Epithelial cell of prostate (primary cell): ENCODE data around the gene ZBTB40.
A peak's percentile ranks its signal among the peaks of the same experiment; 100 is the strongest.

Source experiments
- DNase-seq: peaks from one replicate; pipeline ENCODE4 v3.0.0-alpha.2; 2011; ENCODE audit warnings: low read depth, low spot score
- H3K27ac ChIP-seq: fragments of 450-650 bp; 2 replicates; pipeline ENCODE4 v1.5.1; 2017; ENCODE audit warnings: mild to moderate bottlenecking

The ZBTB40 gene

DNA sequence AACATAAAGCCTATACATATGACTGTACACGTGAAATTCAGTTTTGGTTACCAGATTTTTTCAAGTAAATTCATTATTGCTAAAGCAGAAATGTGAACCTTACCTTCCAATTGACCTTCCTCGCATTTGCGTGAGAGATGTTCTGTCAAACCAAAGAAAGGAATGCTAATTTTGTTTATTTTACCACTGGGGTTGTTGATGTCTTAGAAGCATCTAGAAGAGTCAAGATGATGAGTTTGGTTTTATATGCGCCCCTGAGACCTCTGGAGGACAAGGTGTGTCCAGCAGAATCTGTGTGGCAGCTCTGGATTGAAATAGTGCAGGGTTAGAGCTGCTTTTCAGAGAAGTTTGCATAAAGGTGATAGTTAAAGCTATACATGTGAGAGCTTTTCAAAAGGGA is 48.4 kb downstream of the ZBTB40 start:
- DNase-seq, result no peak
- H3K27ac ChIP-seq, result no peak overlapping the region

DNA sequence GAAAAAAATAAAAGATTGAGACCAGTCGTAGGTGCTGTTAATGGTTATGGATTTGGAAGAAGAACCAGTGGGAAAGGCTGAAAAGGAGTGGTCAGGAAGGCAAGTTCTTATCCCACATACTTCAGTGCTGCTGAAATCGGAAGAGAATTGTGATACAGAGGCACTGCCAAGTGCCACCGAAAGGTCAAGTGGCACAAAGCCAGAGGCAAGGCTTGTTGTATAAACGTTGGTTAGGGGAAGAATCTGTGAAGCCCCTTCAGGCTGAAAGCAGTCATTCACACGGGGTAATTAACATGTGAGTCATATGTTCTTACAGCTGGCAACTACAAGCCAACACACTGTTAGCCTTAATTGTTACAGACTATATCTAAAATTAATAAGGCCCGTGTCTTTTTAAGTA is 48.8 kb downstream of the ZBTB40 start:
- H3K27ac ChIP-seq, result no peak overlapping the region
- peak; percentile 10 for DNase-seq

DNA sequence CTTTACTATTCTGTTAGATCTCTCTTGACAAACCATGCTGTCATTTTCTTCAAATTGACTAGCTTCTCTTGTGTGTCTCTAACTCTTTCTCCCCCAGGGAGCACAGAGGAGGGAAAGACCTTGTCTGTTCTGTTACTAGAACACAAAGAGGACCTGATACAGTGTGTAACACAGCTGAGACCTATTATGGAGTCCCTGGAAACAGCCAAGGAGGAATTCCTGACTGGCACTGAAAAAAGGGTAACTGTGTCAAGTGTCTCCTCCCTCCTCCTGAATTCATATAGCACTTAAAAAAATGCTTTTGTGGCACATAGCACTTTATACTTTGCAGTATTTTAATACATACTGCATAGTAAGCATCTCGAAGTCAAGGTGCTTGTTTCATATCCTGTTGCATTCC is 50.6 kb downstream of the ZBTB40 start:
- no peak for DNase-seq
- H3K27ac ChIP-seq, result no peak overlapping the region

DNA sequence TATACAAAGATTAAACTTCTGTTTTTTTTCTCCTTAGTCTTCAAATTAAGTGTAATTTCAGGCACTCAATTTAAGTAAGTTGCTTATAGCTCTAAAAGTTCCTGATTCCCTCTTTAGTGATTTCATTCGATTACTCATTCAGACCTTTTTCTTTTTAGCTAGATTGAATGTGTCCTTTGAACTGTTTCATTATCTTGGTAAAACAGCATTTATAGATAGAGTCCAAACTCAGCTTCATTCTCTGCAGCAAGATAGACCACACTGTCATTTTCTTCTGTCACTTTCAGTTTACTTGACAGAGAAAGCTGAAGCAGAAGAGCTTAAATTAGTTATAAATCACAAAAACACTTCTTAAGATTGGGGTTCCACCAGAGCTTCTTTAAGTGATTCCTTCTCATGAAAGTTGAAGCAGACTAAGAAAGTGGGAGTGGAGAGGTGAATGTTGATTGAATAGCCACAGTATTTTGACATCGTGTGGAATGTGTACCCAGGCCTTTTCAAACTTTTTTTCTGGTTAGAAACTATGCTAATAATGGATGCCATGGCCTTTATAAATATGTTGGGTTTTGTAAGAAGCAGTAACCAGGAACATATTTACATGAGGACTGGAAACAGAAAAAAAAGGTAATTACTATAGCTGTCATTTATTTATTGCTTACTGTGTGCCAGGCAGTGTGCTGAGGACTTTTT is 52.2 kb downstream of the ZBTB40 start:
- no peak for DNase-seq
- H3K27ac ChIP-seq, result no peak overlapping the region

DNA sequence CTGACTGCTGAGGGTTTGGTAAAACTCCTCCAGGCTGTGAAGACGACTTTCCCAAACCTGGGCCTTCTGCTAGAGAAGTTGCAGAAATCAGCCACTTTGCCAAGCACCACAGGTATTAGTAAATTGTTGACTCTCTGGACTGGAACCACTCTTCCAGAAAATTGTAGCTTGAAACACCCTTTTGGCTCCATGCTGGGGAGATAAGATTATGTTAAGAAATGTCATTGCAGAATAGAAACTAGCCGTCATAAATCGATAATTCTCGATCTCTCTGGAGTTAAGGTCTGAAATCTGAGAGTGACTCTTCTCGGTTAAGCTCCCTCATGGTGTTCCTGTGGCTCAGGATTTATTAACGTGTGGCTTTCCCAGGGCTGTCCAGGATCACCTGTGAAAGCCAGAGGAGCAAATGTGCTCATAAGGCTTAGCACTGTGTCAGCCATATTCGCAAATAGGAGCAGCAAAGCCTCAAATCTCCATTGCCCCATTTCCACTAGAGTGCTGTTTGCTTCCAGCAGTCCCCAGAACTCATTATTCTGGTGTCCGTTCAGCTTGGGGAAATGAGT is 54.6 kb downstream of the ZBTB40 start:
- no peak for DNase-seq
- H3K27ac ChIP-seq, result no peak overlapping the region

DNA sequence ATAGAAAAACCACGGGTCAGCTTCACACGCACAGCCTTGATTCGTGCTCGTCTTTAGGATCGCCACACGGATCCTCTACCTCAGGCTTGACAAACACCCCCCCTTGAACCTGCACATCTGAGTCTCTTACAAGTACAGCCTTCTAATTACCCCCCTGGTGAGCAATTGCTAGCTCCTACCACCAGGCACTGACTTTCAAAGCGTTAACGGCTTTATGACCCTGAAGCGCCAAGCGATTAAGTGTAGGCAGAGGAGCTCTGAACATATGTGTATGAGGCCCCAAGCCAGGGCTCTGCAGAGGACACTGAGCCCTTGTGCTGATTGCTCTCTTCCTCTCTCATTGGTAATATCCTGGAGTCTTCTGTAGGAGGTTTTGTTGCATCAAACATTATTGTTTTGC is 55.9 kb downstream of the ZBTB40 start:
- no peak overlapping the region for H3K27ac ChIP-seq
- no peak for DNase-seq

DNA sequence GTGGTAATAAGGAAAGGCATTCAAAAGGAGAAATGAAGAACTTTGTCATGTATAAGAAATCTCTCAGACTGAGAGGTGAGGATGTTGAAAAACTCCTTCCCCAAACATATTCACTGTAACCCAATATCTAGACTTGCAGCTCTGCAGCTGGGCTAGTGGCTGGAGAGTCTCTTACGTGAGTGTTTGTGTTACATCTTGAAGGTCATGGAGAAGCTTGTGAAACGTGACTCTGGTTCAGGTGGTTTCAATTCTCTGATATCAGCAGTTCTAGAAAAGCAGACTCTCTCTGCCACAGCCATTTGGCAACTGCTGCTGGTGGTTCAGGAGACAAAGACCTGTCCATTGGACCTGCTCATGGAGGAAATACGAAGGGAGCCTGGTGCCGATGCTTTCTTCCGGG is 56.7 kb downstream of the ZBTB40 start:
- DNase-seq, result no peak
- H3K27ac ChIP-seq, result no peak overlapping the region

DNA sequence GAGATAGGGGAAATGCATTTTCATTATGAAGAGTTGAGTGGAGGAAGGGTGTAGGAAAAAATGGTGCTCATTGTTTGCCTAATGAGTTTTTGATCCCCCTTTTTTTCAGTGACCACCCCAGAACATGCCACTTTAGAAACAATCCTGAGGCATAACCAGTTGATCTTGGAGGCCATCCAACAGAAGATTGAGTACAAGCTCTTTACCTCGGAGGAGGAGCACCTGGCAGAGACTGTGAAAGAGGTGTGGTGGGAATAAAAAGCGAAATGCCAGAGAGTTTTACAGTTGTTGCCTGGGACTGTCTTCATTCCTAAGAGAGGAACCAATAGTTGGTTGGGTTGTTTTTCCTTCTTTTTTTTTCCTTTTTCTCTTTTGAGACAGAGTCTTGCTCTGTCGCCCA is 57.3 kb downstream of the ZBTB40 start:
- no peak overlapping the region for H3K27ac ChIP-seq
- no peak for DNase-seq

DNA sequence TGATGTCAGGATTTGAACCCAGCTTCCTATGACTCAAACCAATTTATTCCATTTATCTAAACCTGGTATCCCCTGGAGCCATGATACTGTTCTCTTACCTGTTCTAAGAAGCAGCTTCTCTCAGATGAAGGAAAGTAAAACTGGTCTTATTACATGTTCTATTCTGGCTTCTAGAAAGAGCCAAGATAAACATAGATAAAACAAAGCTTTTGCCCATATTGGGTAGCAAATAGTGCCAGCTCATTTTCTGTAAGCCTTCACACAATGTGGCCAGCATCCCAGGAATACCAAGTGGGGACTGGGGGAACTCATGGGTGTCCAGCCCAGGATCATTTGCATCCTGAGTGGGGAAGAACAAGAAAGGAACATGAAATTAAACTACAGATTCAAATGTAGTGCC is 58.2 kb downstream of the ZBTB40 start:
- peak overlapping the region; percentile 1 for H3K27ac ChIP-seq
- DNase-seq, result peak; percentile 3

DNA sequence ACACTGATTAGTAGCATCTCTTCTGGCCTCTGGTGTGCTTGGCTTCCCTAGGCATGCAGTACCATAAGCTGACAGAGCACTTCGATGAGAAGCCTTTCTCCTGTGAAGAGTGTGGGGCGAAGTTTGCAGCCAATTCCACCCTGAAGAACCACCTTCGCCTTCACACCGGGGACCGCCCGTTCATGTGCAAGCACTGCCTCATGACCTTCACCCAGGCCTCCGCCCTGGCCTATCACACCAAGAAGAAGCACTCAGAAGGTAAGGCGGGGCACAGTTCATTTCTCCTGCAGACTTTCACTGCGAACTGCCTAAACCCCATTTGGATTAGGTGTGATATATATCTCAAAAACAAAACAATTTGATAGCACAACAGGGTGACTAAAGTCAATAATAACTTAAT is 61.2 kb downstream of the ZBTB40 start:
- no peak for DNase-seq
- no peak overlapping the region for H3K27ac ChIP-seq

DNA sequence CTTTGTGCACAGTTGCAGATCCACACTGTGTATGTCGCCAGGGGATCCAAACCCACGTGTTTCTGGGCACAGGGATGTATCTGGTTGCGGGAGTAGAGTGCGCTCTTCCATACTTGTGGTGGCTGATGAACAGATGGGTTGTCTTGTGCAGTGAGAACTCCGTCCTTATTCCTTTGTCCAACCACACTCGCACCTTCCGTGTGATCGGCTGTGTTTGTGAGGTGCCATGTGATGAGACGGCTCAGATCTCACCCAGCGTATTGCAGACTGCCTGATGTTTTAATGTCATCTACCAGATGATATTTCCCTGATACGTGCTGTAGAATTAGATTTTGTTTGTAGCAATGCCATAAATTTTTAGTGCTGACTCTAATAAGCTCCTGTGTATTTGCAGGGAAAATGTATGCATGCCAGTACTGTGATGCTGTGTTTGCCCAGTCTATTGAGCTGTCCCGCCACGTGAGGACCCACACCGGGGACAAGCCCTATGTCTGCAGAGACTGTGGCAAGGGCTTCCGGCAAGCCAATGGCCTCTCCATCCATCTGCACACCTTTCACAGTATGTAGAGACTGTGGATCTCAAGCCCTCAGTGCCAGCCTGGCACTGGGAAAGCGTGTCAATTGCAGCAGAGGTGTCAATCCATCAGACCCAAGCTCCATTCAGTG is 65.4 kb downstream of the ZBTB40 start:
- no peak overlapping the region for H3K27ac ChIP-seq
- DNase-seq, result no peak

DNA sequence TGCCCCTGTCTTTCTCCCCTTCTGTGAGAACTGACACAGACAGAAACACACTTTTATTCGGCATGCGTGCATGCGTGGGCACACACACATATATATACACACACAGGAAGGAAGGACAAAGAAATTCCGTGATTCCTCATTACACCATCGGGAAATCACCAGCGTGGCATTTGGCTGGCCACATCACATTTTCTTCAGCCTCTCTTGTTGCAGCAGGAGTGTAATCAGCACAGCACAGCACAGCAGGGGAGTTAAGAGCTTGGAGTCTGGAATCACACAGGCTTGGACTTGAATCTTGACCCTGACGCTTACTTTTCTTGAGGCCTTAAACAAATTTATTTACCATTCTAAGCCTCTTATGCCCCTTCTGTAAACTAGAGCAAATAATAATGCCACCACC is 66.3 kb downstream of the ZBTB40 start:
- DNase-seq, result no peak
- H3K27ac ChIP-seq, result no peak overlapping the region

DNA sequence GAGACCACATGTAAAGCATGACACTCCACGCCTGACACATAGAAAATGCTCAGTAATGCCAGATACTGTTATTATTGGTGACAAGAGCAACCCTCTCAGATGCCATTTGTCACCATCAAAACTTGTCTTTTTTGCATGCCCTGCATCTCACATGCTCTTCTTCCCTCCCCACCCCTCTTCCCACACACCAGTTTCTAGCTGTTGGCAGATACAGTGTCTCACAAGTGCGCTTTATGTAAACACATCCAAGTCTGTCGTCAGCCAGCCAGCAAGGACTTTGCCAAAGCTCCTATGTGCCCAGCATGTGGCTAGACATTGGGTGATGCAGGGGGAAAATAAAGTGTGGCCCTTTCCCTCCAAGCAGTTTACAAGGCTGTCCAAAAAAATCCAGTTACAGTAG is 66.7 kb downstream of the ZBTB40 start:
- DNase-seq, result no peak
- no peak overlapping the region for H3K27ac ChIP-seq

DNA sequence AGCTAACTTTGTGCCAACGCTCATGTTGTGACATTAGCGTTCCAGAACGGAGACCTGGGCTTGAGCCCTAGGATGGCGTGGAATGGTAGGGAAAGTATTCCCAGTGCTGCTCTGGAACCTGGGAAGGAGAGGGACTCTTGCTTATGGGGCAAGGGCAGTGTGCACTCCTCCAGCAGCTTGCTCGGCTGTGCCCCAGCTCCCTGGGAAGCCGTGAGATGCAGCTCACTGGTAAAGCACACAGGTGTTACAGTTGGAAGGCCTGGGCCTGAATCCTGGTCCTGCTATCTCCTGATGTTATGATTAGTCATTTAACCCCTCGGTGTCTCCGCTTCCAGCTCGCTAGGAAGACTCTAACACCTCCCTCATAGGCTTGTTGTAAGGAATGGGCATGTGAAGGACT is 69.2 kb downstream of the ZBTB40 start:
- no peak overlapping the region for H3K27ac ChIP-seq
- DNase-seq, result no peak

DNA sequence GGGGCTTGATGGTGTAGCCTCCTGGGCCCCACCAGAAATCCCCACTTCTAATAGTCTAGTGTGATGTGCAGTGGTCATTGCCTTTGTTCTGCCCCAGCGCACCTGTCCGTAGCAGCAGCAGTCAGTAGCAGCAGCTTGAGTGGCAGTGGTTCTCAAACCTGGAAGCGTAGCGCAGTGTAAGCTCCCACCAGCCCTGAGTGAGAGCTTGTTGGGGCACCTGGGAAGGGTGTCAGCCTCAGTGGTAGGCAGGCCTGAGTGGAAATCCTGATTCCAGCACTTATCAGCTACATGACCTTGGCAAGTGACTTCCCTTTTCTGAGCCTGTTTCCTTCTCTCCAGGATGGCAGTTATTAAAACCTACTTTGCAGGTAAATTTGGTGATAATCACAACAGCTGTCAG is 70.0 kb downstream of the ZBTB40 start:
- H3K27ac ChIP-seq, result no peak overlapping the region
- no peak for DNase-seq

DNA sequence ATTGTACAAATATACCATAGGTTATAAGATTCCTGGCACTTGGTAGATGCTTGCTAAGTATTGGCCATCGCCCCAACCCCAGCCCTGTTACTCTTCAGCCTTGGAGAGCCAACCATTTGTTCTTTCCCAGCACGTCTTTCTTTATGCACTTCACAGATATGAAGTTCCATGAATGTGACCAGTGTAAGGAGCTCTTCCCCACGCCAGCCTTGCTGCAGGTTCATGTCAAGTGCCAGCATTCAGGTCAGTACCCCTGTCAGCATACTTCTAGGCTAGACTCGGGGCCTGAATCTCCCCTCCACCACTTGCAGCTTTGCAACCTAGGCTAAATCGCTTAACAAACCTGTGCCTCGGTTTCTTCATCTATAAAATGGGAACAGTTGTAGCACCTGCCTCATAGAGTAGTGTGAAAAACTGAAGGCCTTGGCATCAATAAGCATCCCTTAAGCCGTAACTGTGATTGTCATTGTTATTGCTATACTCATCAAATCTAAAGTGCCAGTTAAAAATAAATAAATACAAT is 70.6 kb downstream of the ZBTB40 start:
- H3K27ac ChIP-seq, result no peak overlapping the region

DNA sequence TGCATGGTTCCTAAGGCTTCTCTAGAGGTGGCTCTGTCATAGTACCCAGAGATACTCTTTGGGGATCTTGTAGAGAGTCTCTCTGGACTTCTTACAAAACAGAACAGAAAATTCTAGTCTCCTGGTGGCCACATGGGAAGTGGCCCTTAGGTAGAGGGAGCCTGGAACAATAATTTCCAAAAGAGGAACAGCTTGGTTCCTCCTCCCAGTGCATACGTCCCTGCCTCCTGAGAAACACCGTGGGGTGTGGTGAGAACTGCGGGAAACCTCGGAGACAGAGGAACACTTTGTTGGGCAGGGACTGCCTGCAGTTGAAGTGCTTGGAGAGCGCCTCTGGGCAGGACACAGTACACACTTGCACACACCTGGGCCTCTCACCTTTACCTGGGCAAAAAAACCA is 72.8 kb downstream of the ZBTB40 start:
- H3K27ac ChIP-seq, result no peak overlapping the region

More for the DNA sequence above, 70.6 kb downstream of the ZBTB40 start:
- DNase-seq, result no peak

DNA sequence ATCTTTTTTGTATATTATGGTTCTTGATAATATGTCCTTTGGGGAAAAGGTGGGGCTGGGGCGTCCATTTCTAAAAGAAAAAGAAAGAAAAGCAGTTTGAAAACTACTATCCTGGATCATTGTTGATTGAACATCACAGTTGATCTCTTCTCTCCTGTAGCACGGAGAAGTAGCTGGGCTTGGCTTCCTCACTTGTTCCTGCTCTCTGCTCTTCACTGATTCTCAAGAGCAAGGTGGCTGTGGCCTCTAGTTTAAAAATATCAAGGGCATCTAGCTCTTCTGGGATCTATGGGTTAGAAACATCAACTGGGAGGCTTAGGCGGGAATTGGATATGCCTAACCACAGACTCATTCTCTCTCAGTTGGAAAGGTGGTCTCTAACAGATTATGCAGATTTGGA is 73.6 kb downstream of the ZBTB40 start:
- DNase-seq, result no peak
- no peak overlapping the region for H3K27ac ChIP-seq

More for the DNA sequence above, 72.8 kb downstream of the ZBTB40 start:
- no peak for DNase-seq

DNA sequence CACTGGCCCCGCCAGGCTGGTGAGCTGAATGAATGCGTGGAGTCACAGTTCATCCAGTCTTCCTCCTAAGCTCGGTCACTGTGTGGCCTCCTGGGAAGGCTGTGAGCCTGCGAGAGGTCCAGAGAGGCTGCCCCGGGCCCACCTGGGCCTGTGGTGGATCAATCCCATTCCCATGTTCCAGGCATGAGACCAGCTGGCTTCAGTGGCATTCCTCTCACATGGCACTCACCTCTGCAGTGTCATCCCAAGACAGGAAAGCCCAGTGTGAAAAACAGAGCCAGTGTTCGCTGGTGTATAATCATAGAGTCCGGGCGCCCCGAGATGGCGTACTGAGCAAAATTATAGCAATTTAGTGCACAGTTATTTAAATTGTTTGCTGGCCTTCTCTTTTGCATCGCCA is 74.0 kb downstream of the ZBTB40 start:
- DNase-seq, result no peak
- H3K27ac ChIP-seq, result no peak overlapping the region

DNA sequence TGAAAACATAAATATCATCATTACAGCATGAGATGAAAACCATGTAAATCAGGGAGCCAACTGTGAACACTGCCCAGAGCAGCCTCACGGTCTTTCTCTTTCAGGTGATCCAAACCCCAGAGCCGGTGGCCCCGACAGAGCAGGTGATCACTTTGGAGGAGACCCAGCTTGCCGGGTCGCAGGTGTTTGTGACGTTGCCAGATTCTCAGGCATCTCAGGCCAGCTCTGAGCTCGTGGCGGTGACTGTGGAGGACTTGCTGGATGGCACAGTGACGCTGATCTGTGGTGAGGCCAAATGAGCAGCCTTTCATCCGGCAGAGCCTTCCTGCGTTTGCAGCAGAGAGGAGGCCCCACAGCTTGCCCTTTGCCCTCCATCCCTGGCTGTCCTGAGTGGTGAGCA is 74.4 kb downstream of the ZBTB40 start:
- no peak overlapping the region for H3K27ac ChIP-seq

DNA sequence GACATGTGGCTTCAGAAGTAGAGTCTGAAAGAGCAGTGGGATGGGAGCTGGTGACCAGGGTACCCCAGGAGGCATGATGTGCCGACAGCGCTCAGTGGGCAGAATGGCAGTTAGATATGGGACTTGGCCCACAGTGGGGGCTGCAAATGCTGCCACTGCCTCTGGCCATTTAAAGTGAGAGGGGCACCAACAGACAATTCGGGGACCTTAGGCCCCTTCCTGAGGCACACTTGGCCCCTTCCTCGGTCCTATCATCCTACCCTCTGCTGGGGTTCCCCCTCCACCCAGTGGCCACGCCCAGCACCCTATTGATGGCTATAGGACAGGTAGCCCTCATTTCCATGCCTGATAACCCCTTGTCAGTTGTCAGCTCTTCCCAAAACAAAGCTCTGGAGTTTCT is 75.0 kb downstream of the ZBTB40 start:
- no peak for DNase-seq

More for the DNA sequence above, 74.4 kb downstream of the ZBTB40 start:
- DNase-seq, result no peak

DNA sequence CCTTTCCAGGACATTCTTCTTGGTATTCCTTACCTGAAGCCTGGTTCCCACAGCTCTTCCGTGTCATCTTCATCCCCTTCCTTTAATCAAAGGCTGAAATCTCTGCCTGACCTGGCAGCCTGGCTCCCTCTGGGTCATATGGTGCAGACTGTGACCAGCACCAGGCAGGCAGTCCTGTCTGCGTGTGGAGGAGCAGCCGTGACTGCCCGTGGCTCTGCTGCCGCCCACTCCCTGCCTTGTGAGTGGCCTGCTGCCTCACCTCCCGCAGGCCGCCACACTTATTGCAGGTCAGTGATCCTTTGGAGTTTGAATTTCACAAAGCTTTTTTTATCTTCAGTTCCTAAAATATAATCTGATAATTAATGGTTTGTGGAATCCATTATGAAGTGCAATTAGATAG is 75.5 kb downstream of the ZBTB40 start:
- DNase-seq, result no peak
- no peak overlapping the region for H3K27ac ChIP-seq

More for the DNA sequence above, 75.0 kb downstream of the ZBTB40 start:
- H3K27ac ChIP-seq, result no peak overlapping the region
